Mammary epithelial cell (primary cell): ENCODE results near the gene FANK1.
"Not testable (repeated sequence)": the region's sequence is repeated elsewhere in the genome, so short reads cannot be mapped to it uniquely, and the experiment has no call there.

ENCODE experiments used
- CTCF ChIP-seq, 2 donors: IDR thresholded peaks in 1 of 2; conservative IDR thresholded peaks in 1 of 2; 2 replicates each; pipeline ENCODE4 v1.5.1; 2011 to 2012; ENCODE audit warnings: inconsistent platforms in 2 of 2, low read length in 2 of 2, mild to moderate bottlenecking in 2 of 2, control low read depth in 1 of 2, low read depth in 1 of 2; ENCODE audit not compliant: insufficient read depth in 1 of 2; ENCODE audit errors: extremely low read depth in 1 of 2
- EZH2 ChIP-seq: IDR thresholded peaks from 2 replicates; pipeline ENCODE4 v1.6.1; 2012; ENCODE audit warnings: low read length, inconsistent platforms, borderline replicate concordance

- not testable (repeated sequence) for TF ChIP-seq CTCF (conservative IDR thresholded peaks at IDR 0.05 in 1 of 2, IDR thresholded peaks at IDR 0.05 in 1 of 2; ENCODE audit: extremely low read depth in 1 of 2, insufficient read depth in 1 of 2, low read depth in 1 of 2, low read length in 2 of 2); EZH2
Measured at GRCh38 chr10:125908813-125909212, 12.4 kb downstream of the FANK1 start.
